ENCODE results near the gene CCDC121. TPM values are rescaled to one million over a fixed set of nuclear protein-coding genes. Genes with fewer than 3 reads are reported as not detected.
"Not testable (repeated sequence)": the region's sequence is repeated elsewhere in the genome, so short reads cannot be mapped to it uniquely, and the experiment has no call there.

The CCDC121 gene
- polyA plus RNA-seq, 1 donor (not counting 4 experiments of a cell fraction or from before 2014, with no cell fraction given): 1.1 TPM

DNA sequence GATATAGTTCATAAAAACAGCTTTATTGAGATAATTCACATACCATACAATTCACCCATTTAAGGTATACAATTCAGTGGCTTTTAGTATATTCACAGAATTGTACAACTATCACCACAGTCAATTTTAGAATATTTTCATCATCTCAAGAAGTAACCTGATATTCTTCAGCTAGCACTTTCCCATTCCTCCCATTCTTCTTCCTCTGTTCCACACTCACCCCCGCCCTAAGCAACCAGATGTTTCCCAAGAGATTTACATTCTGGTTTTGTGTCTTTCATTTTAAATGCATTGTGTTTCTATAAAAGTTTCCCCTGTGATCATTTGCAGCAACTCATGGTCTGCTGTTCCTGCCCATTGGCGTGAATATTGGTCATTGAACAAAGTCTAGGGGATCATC lies 5.5 kb upstream of the CCDC121 start:
- H3K9me1 ChIP-seq (ENCODE audit: control insufficient read depth, extremely low read depth, insufficient read depth, low read length): no peaks in the 10 kb centered on the region
- TF ChIP-seq EZH2 (IDR thresholded peaks at IDR 0.05; ENCODE audit: low read length): no peak
- TF ChIP-seq, protein P1, sequence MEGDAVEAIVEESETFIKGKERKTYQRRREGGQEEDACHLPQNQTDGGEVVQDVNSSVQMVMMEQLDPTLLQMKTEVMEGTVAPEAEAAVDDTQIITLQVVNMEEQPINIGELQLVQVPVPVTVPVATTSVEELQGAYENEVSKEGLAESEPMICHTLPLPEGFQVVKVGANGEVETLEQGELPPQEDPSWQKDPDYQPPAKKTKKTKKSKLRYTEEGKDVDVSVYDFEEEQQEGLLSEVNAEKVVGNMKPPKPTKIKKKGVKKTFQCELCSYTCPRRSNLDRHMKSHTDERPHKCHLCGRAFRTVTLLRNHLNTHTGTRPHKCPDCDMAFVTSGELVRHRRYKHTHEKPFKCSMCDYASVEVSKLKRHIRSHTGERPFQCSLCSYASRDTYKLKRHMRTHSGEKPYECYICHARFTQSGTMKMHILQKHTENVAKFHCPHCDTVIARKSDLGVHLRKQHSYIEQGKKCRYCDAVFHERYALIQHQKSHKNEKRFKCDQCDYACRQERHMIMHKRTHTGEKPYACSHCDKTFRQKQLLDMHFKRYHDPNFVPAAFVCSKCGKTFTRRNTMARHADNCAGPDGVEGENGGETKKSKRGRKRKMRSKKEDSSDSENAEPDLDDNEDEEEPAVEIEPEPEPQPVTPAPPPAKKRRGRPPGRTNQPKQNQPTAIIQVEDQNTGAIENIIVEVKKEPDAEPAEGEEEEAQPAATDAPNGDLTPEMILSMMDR (optimal IDR thresholded peaks at IDR 0.05 in 1 of 3, IDR thresholded peaks at IDR 0.05 in 1 of 3, conservative IDR thresholded peaks at IDR 0.05 in 1 of 3; ENCODE audit: extremely low read depth in 1 of 3, insufficient read depth in 2 of 3, low read length in 3 of 3): no peak
- H3K4me1 ChIP-seq (ENCODE audit: control insufficient read depth, extremely low read depth, insufficient read depth, low read length): peaks cover 29% of the 10 kb centered on the region
- DNase-seq (ENCODE audit: low read depth, low spot score): no peak
- no peak for FAIRE-seq
- H4K20me1 ChIP-seq (ENCODE audit: control insufficient read depth, extremely low read depth, insufficient read depth, low read length): no peaks in the 10 kb centered on the region
- peaks cover 23 to 35% of the 10 kb centered on the region in 2 experiments for H3K36me3 ChIP-seq (ENCODE audit: control insufficient read depth in 2 of 2, extremely low read depth in 1 of 2, insufficient read depth in 2 of 2, low read length in 2 of 2)
- H3K9ac ChIP-seq (ENCODE audit: control insufficient read depth, extremely low read depth, insufficient read depth, low read length): no peak overlapping the region
- peaks cover 18% of the 10 kb centered on the region for H3K79me2 ChIP-seq (ENCODE audit: control insufficient read depth, insufficient read depth, low read length)
- no peak overlapping the region for H3K4me2 ChIP-seq (ENCODE audit: control insufficient read depth, extremely low read depth, insufficient read depth, low read depth, low read length)
- H3K27ac ChIP-seq (ENCODE audit: control insufficient read depth, insufficient read depth, low read length): no peak overlapping the region
- dilution Hi-C loops (cut with MboI; ENCODE audit: extremely low pct_ligation_motif_present, low sequenced_read_pairs): no loop called here
- no peaks in the 10 kb centered on the region for H3K27me3 ChIP-seq (ENCODE audit: control insufficient read depth, extremely low read depth, insufficient read depth, low read length)
- H3K4me3 ChIP-seq (ENCODE audit: control insufficient read depth in 2 of 3, extremely low read depth in 1 of 3, insufficient read depth in 2 of 3, low read depth in 1 of 3, low read length in 3 of 3): no peak overlapping the region
- no peaks in the 10 kb centered on the region for H3K9me3 ChIP-seq (ENCODE audit: control insufficient read depth, low read depth, low read length)
- no peak overlapping the region for H2AFZ ChIP-seq (ENCODE audit: control insufficient read depth, low read length)

DNA sequence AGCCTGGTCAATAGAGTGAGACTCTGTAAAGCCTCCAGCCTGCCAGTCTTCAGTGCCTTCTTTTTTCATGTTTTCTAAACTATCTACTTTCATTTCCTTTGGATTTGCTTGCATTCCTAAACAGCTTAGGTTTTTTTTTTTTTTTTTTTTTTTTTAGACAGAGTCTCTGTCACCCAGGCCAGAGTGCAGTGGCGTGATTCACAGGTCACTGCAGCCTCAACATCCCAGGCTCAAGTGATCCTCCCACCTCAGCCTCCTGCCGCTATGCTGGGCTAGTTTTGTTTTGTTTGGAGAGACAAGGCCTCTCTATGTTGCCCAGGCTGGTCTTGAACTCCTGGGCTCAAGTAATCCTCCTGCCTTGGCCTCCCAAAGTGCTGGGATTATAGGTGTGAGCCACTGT lies 1.4 kb upstream of the CCDC121 start:
- H3K9me3 ChIP-seq (ENCODE audit: control insufficient read depth, low read depth, low read length); H3K27me3 ChIP-seq (ENCODE audit: control insufficient read depth, extremely low read depth, insufficient read depth, low read length); dilution Hi-C loops (cut with MboI; ENCODE audit: extremely low pct_ligation_motif_present, low sequenced_read_pairs); H4K20me1 ChIP-seq (ENCODE audit: control insufficient read depth, extremely low read depth, insufficient read depth, low read length); H2AFZ ChIP-seq (ENCODE audit: control insufficient read depth, low read length); H3K9ac ChIP-seq (ENCODE audit: control insufficient read depth, extremely low read depth, insufficient read depth, low read length); H3K4me3 ChIP-seq (ENCODE audit: control insufficient read depth in 2 of 3, extremely low read depth in 1 of 3, insufficient read depth in 2 of 3, low read depth in 1 of 3, low read length in 3 of 3); H3K27ac ChIP-seq (ENCODE audit: control insufficient read depth, insufficient read depth, low read length); DNase-seq (ENCODE audit: low read depth, low spot score); FAIRE-seq; H3K9me1 ChIP-seq (ENCODE audit: control insufficient read depth, extremely low read depth, insufficient read depth, low read length): not testable (repeated sequence)
- Histone ChIP-seq H3K36me3 (ENCODE audit: control insufficient read depth in 2 of 2, extremely low read depth in 1 of 2, insufficient read depth in 2 of 2, low read length in 2 of 2) (peaks cover 18 to 31% of the 10 kb centered on the region in 2 experiments), H3K4me1 (ENCODE audit: control insufficient read depth, extremely low read depth, insufficient read depth, low read length) (peaks cover 30% of the 10 kb centered on the region), H3K4me2 (ENCODE audit: control insufficient read depth, extremely low read depth, insufficient read depth, low read depth, low read length) (peak overlapping the region; percentile 76), H3K79me2 (ENCODE audit: control insufficient read depth, insufficient read depth, low read length) (peaks cover 22% of the 10 kb centered on the region)

All from keratinocyte (primary cell).